ENCODE results near the gene SCD.
"Not testable (repeated sequence)": the region's sequence is repeated elsewhere in the genome, so short reads cannot be mapped to it uniquely, and the experiment has no call there.

Gene SCD

GRCh38 chr10:100362570-100363496 lies 15.8 kb downstream of the SCD start:
- no peak for DNase-seq (ENCODE audit: low spot score)

GRCh38 chr10:100364175-100364574 lies 17.1 kb downstream of the SCD start:
- no peak for DNase-seq (ENCODE audit: low spot score)

GRCh38 chr10:100364735-100365391 lies 17.8 kb downstream of the SCD start:
- no peak for DNase-seq (ENCODE audit: low spot score)

- DNase-seq (ENCODE audit: low spot score), result no peak
Measured at GRCh38 chr10:100368721-100369120, 21.7 kb downstream of the SCD start.

- DNase-seq (ENCODE audit: low spot score), result peak; percentile 56
Measured at GRCh38 chr10:100370714-100371481, 23.9 kb downstream of the SCD start.

GRCh38 chr10:100371482-100372027 lies 24.5 kb downstream of the SCD start:
- DNase-seq (ENCODE audit: low spot score), result no peak

- no peak for DNase-seq (ENCODE audit: low spot score)
Measured at GRCh38 chr10:100372415-100373297, 25.6 kb downstream of the SCD start.

GRCh38 chr10:100373298-100374199 lies 26.5 kb downstream of the SCD start:
- peak; percentile 83 for DNase-seq (ENCODE audit: low spot score)

- no peak for DNase-seq (ENCODE audit: low spot score)
Measured at GRCh38 chr10:100374200-100374655, 27.2 kb downstream of the SCD start.

- DNase-seq (ENCODE audit: low spot score), result not testable (repeated sequence)
Measured at GRCh38 chr10:100374677-100375353, 27.8 kb downstream of the SCD start.

GRCh38 chr10:100376656-100377055 lies 29.6 kb downstream of the SCD start:
- not testable (repeated sequence) for DNase-seq (ENCODE audit: low spot score)

GRCh38 chr10:100377830-100378229 lies 30.8 kb downstream of the SCD start:
- DNase-seq (ENCODE audit: low spot score), result no peak

GRCh38 chr10:100380400-100380799 lies 33.4 kb downstream of the SCD start:
- DNase-seq (ENCODE audit: low spot score), result no peak

- DNase-seq (ENCODE audit: low spot score), result no peak
Measured at GRCh38 chr10:100382553-100382952, 35.5 kb downstream of the SCD start.

GRCh38 chr10:100383251-100383650 lies 36.2 kb downstream of the SCD start:
- no peak for DNase-seq (ENCODE audit: low spot score)

- DNase-seq (ENCODE audit: low spot score), result no peak
Measured at GRCh38 chr10:100391163-100392002, 44.4 kb downstream of the SCD start.

- DNase-seq (ENCODE audit: low spot score), result no peak
Measured at GRCh38 chr10:100392686-100393003, 45.6 kb downstream of the SCD start.

GRCh38 chr10:100395626-100396025 lies 48.6 kb downstream of the SCD start:
- no peak for DNase-seq (ENCODE audit: low spot score)

- DNase-seq (ENCODE audit: low spot score), result no peak
Measured at GRCh38 chr10:100396605-100397004, 49.6 kb downstream of the SCD start.
